Suprapubic skin (tissue), 4 donors: ENCODE results near the gene SOCS3. TPM values are rescaled to one million over a fixed set of nuclear protein-coding genes. Genes with fewer than 3 reads are reported as not detected.

Source experiments
- DNase-seq, 2 donors: peaks; one replicate each; pipeline ENCODE4 v3.0.0-alpha.2; 2019; ENCODE audit warnings: low spot score in 2 of 2
- H3K27ac ChIP-seq: fragments of 200-600 bp; sonication (generic); one replicate; pipeline ENCODE4 v1.5.1; 2019
- H3K27me3 ChIP-seq: fragments of 200-600 bp; sonication (generic); one replicate; pipeline ENCODE4 v1.5.1; 2019
- H3K36me3 ChIP-seq: fragments of 200-600 bp; sonication (generic); one replicate; pipeline ENCODE4 v1.5.1; 2019
- H3K4me1 ChIP-seq: fragments of 200-600 bp; sonication (generic); one replicate; pipeline ENCODE4 v1.5.1; 2019
- H3K4me3 ChIP-seq: fragments of 200-600 bp; sonication (generic); one replicate; pipeline ENCODE4 v1.5.1; 2019; ENCODE audit warnings: mild to moderate bottlenecking
- H3K9me3 ChIP-seq: fragments of 200-600 bp; sonication (generic); one replicate; pipeline ENCODE4 v1.5.1; 2019
- EP300 ChIP-seq: sonication (generic); formaldehyde crosslinking; IDR thresholded peaks from one replicate; pipeline ENCODE4 v1.6.1; 2017; ENCODE audit warnings: antibody characterized with exemption
- POLR2A ChIP-seq, 2 donors: fragments of 450-650 bp; IDR thresholded peaks; one replicate each; pipeline ENCODE4 v1.6.1; 2017; ENCODE audit warnings: antibody characterized with exemption in 2 of 2, mild to moderate bottlenecking in 2 of 2, moderate library complexity in 2 of 2
- POLR2AphosphoS5 ChIP-seq, 3 donors: sonication (generic); formaldehyde crosslinking; IDR thresholded peaks; one replicate each; pipeline ENCODE4 v1.6.1; 2017; ENCODE audit warnings: antibody characterized with exemption in 3 of 3
- WGBS: methylation state at CpG from one replicate; pipeline ENCODE4 v1.1.5; 2018; 5-methylcytosine and 5-hydroxymethylcytosine counted together
- total RNA-seq, 4 donors: library from RNA; depleted of rRNA; stranded (reverse); fragments of >200 nt; gene quantifications; one replicate each; pipeline ENCODE4 v1.1.0, GENCODE V29; 2016
- TF ChIP-seq, protein P1 (sequence below), 2 donors: fragments of 200-600 bp in 1 of 2; fragments of 450-650 bp in 1 of 2; sonication (generic) in 1 of 2; IDR thresholded peaks; one replicate each; pipeline ENCODE4 v1.5.1; 2016 to 2019; ENCODE audit warnings: antibody characterized with exemption in 2 of 2, mild to moderate bottlenecking in 1 of 2, moderate library complexity in 1 of 2

SOCS3 gene
- total RNA-seq, 4 donors from 2014 or later: 33.2 to 264 (median 60.9) TPM

GRCh38 chr17:78324391-78325075 is 35.3 kb downstream of the SOCS3 start:
- H3K27me3 ChIP-seq: no peaks in the 10 kb centered on the region
- peak; percentile 90 to 93 for DNase-seq
- TF ChIP-seq POLR2A (IDR thresholded peaks at IDR 0.05): no peak
- TF ChIP-seq, protein P1, sequence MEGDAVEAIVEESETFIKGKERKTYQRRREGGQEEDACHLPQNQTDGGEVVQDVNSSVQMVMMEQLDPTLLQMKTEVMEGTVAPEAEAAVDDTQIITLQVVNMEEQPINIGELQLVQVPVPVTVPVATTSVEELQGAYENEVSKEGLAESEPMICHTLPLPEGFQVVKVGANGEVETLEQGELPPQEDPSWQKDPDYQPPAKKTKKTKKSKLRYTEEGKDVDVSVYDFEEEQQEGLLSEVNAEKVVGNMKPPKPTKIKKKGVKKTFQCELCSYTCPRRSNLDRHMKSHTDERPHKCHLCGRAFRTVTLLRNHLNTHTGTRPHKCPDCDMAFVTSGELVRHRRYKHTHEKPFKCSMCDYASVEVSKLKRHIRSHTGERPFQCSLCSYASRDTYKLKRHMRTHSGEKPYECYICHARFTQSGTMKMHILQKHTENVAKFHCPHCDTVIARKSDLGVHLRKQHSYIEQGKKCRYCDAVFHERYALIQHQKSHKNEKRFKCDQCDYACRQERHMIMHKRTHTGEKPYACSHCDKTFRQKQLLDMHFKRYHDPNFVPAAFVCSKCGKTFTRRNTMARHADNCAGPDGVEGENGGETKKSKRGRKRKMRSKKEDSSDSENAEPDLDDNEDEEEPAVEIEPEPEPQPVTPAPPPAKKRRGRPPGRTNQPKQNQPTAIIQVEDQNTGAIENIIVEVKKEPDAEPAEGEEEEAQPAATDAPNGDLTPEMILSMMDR (IDR thresholded peaks at IDR 0.05): no peak
- no peak for TF ChIP-seq EP300
- TF ChIP-seq POLR2AphosphoS5 (IDR thresholded peaks at IDR 0.05): peak in 1 of 3 donors; percentile 89
- H3K9me3 ChIP-seq: no peaks in the 10 kb centered on the region
- peak overlapping the region; percentile 34 for H3K4me3 ChIP-seq
- H3K27ac ChIP-seq: peak overlapping the region; percentile 91
- no peaks in the 10 kb centered on the region for H3K36me3 ChIP-seq
- peaks cover 42% of the 10 kb centered on the region for H3K4me1 ChIP-seq
- WGBS: 14% methylated on average over 18 of the region's 18 CpGs

- Histone ChIP-seq H3K4me3 (peak overlapping the region; percentile 34), H3K9me3 (no peaks in the 10 kb centered on the region), H3K27me3 (no peaks in the 10 kb centered on the region), H3K36me3 (no peaks in the 10 kb centered on the region), H3K27ac (peak overlapping the region; percentile 91), H3K4me1 (peaks cover 39% of the 10 kb centered on the region)
- no peak for DNase-seq
- WGBS: 43% methylated on average over 7 of the region's 7 CpGs
- TF ChIP-seq, protein P1 (IDR thresholded peaks at IDR 0.05): no peak
- TF ChIP-seq POLR2AphosphoS5 (IDR thresholded peaks at IDR 0.05) (no peak), EP300 (no peak), POLR2A (IDR thresholded peaks at IDR 0.05) (no peak)
These were observed 36.0 kb downstream of the SOCS3 start for GRCh38 chr17:78323826-78324390.

DNA sequence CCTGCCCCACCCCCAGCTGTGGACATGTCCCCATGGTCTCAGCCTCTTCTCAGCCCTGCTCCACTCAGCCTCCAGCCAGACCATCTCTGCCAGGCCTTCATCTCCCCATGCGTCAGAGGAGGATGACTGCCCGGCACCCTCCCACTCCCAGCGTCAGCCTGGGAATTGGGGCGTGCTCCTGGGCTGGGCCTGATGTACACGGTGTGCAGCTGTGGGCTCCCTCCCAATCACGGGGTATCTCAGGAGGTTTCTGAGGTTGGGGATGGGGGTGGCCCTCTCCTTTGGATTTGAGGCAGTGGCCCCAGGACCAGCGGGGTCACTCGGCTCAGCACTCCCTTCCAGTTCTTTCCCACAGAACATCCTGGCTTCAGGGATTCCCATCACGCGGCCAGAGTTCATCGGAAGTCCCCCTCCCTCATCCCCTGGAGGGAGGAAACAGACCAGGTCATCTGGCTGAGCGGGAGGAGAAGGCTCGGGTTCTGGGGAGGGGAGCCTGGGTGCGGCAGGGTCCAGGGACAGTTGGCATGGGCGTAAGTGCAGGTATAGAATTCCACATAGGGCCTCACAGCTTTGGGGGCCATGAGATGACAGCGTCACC is 36.9 kb downstream of the SOCS3 start:
- peaks cover 41% of the 10 kb centered on the region for H3K4me1 ChIP-seq
- no peak overlapping the region for H3K4me3 ChIP-seq
- H3K36me3 ChIP-seq: no peaks in the 10 kb centered on the region
- 66% methylated on average over 8 of the region's 16 CpGs for WGBS
- DNase-seq: peak in 1 of 2 donors; percentile 80
- H3K27ac ChIP-seq: peak overlapping the region; percentile 91
- TF ChIP-seq POLR2A (IDR thresholded peaks at IDR 0.05) (no peak), POLR2AphosphoS5 (IDR thresholded peaks at IDR 0.05) (no peak), EP300 (no peak)
- TF ChIP-seq, protein P1 (IDR thresholded peaks at IDR 0.05): no peak
- H3K9me3 ChIP-seq: no peaks in the 10 kb centered on the region
- H3K27me3 ChIP-seq: no peaks in the 10 kb centered on the region

- peaks cover 47% of the 10 kb centered on the region for H3K4me1 ChIP-seq
- H3K27ac ChIP-seq: peak overlapping the region; percentile 91
- H3K27me3 ChIP-seq: no peaks in the 10 kb centered on the region
- no peaks in the 10 kb centered on the region for H3K9me3 ChIP-seq
- no peak overlapping the region for H3K4me3 ChIP-seq
- no peak for TF ChIP-seq EP300
- TF ChIP-seq POLR2A (IDR thresholded peaks at IDR 0.05): no peak
- H3K36me3 ChIP-seq: no peaks in the 10 kb centered on the region
- WGBS: 100% methylated on average over 2 of the region's 9 CpGs
- peak in 1 of 2 donors; percentile 68 for DNase-seq
These were observed 37.5 kb downstream of the SOCS3 start for GRCh38 chr17:78322327-78322857.

DNA sequence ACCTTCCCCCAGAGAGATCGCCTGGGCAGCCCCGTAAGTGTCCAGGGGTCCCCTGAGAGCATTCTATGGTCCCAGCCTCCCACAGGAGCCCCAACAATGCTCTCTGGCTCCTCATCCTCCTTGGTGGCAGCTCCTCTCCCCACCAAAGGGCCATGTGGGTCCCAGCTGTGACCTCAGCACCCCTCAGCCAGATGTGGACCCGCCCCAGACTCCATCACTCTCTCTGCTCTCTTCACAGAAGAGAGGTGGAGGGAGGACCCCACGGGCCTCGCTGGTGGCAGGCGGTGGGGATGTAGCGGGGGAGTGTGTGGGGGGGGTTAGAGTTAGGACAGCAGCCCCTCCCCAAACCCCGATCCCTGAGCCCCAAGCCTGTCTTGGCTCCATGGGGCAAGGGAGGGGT is 41.0 kb downstream of the SOCS3 start:
- no peak for TF ChIP-seq POLR2AphosphoS5 (IDR thresholded peaks at IDR 0.05)
- TF ChIP-seq, protein P1 (IDR thresholded peaks at IDR 0.05): no peak
- no peak for TF ChIP-seq EP300
- no peak for TF ChIP-seq POLR2A (IDR thresholded peaks at IDR 0.05)
- Histone ChIP-seq H3K27me3 (no peaks in the 10 kb centered on the region), H3K4me1 (peaks cover 60% of the 10 kb centered on the region), H3K4me3 (no peak overlapping the region), H3K9me3 (no peaks in the 10 kb centered on the region), H3K27ac (no peak overlapping the region), H3K36me3 (no peaks in the 10 kb centered on the region)
- no peak for DNase-seq
- WGBS: 84% methylated on average over 7 of the region's 8 CpGs
